NCI-H82 (cell line): Measurements from ENCODE around the gene CSPG4.
"Not testable (repeated sequence)": the region's sequence is repeated elsewhere in the genome, so short reads cannot be mapped to it uniquely, and the experiment has no call there.

Experiments
- DNase-seq: peaks from one replicate; lab custom pipeline; 2025; lab: John Stamatoyannopoulos, UW

The CSPG4 gene

DNA sequence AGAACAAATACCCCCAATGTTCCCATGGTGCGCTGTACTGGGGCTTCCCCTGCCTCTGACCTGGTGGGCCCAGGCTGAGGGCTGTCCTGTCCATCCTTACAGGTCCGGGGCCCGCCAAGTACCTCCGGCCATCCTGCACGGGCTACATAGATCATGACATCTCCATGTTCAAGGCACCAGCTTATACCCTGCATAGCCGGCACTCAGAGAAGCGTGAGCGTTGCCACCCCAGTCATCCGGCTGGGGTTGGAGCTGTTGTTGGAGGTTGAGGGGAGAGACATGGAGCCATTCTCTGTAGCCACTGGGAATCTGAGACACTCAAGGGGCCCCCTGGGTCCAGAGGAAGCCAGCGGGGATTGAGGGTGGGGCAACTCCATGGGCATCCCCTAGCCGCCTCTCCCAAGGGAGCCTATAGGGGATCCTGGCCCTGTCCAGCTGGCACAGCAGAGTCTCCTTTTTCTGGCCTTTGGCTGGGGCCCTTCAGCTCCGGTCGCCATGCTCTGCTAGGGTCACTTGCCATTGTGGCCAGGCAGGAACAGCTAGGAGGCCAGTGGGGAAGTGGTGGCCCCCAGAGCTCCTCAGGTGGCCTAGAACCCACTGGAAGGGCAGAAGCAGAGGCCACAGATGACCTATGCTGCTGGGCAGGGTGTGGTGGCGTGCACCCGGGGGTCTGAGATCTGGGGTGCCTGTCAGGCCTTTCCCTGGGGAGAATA, 12.5 kb upstream of the CSPG4 start:
- DNase-seq, result no peak

GRCh38 chr15:75723847-75724660, 11.4 kb upstream of the CSPG4 start:
- peak; percentile 44 for DNase-seq

GRCh38 chr15:75723171-75723846, 10.7 kb upstream of the CSPG4 start:
- DNase-seq, result no peak

DNA sequence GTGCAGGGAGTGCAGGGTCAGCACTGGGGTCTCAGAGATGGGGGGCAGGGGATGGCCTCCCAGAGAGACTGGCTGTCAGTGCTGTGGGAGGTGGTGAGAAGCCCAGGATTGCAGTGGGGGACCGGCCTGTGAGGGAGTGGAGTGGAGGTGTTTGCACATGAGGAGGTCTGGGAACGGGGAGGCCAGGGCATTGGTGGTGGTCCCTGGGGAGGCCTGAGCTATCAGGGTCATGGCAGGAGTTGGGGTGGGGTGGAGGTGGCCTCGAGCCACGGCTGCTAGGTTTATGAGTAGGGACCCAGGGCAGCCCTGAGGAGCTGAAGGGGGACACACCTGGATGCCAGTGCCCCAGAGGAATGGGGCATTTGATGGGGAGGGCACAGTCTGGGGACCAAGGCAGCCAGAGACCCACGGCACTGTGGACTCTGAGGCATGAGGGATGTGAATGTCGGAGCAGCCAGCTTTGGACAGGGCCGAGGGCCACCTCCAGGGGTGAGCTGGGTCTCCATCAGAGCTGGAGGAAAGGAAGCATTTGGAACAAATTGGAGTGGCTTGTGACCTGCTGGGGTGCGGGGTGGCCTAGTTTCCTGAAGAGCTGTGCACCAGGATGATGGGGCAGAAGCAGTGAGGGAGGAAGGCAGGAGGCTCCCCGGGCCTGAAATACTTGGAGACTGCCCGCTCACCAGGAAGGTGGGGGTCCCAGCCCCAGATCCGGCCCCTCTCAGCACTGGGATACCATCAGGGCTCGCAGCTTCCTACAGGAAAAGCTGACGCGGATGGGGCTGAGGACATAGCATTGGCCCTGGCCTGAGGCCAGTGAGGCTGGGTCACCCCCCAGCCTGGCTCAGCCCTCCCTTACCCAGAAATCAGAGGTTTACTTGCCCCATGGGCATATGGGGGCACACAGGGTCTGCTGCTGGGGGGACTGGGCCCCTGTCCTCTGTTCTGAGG, 9.5 kb upstream of the CSPG4 start:
- no peak for DNase-seq

DNA sequence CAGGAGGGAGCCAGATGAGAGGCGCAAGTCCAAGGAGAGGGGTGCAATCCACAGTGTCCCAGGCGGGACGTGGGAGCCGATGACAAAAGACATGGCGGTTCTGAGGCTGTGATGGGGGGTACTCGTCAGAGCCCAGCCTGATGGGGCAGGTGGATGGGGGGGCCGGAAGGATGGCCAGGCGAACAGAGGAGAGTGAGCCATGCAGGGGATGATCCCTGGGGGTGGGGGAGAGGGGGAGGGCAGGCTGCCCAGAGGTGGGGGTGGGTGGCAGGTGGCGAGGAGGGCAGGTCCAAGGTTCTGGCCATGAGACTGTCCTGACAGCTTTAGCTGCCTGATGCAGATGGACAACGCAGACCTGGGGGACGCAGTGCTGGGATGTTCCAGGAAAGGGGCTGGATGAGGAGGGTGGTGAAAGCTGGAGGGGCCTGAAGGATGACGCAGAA, 8.9 kb upstream of the CSPG4 start:
- peak; percentile 38 for DNase-seq

DNA sequence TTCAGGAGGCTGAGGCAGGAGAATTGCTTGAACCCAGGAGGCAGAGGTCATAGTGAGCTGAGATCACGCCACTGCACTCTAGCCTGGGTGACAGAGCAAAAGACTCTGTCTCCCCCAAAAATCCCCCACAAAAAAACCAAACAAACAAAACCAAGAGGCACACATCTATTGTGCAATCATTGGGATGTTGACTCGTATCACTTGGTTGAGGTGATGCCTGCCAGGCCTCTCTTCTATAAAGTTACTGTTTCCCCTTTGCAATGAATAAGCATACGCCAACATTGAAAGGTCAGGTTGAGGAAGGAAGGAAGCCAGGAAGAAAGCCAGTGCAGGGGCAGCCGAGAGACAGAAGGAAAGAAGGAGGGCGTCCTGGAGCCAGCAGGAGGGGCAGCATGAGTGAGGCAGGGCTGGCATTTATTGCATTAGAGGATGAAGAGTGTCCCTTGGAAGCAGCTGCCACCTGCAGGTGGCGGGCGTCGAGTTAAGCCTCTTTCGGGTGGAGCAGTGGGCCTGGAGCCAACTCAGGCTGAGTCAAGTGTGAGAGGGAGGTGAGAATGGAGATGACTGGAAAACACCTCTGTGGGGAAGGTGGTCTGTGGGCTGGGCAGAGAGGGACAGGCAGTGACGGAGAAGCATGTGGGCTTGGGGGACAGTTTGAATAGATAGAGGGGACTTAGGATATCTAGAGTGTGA, 8.3 kb upstream of the CSPG4 start:
- DNase-seq, result peak; percentile 98

GRCh38 chr15:75720297-75720696, 7.6 kb upstream of the CSPG4 start:
- no peak for DNase-seq

DNA sequence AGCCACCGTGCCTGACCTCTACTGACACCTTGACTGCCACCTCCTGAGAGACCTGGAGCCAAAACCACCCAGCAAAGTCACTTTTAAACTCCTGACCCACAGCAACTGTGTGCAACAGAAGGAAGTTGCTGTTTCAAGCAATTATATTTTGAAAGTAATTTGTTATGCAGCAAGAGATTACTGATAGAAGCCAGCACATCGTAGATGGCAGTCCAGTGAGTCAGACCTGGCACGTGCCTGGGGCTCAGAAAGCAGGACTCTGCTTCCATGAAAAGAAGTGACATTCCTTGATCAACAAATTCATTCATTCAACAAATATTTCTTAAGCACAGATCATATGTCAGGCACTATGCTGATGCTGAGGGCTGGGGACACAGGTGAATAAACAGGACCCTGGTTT, 5.7 kb upstream of the CSPG4 start:
- no peak for DNase-seq

DNA sequence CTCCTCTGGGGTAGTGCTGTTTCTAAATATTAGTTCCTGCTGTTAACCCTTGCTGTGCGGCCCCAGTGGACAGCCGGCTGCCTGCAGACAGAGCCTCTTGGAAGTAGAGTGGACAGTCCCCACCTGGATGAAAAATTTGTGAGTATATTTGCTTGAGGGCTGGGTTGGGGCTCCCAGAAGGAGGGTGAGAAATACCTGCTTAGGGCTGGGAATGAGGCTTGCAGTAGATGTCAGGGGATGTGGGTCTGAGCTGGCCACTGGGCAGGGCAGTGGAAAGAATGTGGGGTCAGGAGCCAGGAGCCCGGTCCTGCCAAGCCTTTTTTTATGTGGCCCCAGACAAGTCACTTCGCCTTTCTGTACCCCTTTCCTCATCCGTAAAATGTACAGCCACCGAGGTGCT, 4.4 kb upstream of the CSPG4 start:
- not testable (repeated sequence) for DNase-seq

GRCh38 chr15:75716249-75716950, 3.8 kb upstream of the CSPG4 start:
- not testable (repeated sequence) for DNase-seq

- not testable (repeated sequence) for DNase-seq
Measured at GRCh38 chr15:75715312-75715832, 2.7 kb upstream of the CSPG4 start.

GRCh38 chr15:75714195-75714594, 1.5 kb upstream of the CSPG4 start:
- no peak for DNase-seq

DNA sequence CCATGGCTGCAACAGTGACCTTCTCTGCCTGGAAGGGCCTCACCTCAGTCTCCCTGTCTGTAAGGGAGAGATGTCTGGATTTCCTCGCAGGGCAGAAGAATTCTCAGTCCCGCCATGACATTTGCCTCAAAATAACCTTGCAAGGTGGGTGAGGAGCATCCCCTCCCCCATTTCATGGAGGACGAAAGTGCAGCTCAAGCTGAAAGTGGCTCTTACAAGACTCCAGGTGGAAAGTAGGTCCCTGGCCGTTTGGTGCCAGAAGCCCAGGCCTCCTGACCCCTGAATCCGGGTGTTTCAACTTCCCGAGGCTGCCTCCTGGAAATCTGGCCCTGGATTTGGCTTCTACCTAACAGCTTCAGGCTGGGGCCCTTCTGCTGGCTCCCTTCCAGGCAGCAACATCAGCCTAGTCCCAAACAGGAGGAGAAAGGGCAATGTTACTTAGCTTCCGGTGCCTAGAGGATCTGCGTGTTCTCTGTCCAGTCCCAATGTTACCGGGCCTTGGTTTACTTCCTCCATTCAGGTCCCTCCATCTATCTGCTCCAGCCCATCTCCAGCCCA, 769 bp upstream of the CSPG4 start:
- peak; percentile 72 for DNase-seq

DNA sequence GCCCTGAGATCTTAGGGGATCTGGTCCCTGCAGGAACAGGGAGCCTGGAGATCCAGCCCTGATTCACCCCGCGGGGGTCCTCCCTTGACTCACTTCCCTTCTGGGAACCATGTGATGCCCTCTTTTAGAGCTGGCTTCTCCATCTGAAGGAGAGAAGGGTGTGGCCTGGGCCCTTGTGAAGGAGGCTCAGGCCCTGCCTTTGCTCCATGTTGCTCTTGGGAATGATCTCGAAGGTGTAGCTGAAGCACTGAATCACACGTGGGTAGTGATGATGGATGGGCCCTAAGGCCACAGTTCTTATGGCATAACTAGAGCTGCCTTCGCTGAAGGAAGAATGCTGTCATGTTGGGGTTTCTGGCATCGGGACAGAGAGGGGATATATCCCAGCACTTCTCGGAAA, 1.2 kb downstream of the CSPG4 start:
- DNase-seq, result not testable (repeated sequence)

GRCh38 chr15:75710874-75711273, 1.8 kb downstream of the CSPG4 start:
- DNase-seq, result not testable (repeated sequence)

- not testable (repeated sequence) for DNase-seq
Measured at GRCh38 chr15:75709458-75709857, 3.2 kb downstream of the CSPG4 start.

DNA sequence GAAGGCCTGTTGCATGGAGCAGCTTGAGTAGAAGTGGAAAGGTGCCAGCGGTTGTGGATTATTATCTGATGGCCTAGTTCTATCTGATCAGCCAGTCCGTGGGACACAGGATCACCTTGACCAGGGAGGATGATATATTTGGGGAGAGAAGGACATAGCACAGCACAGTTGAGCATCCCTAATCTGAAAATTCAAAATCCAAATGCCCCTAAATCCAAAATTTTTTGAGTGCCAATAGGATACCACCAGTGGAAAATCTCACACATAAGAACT, 6.0 kb downstream of the CSPG4 start:
- peak; percentile 15 for DNase-seq

- DNase-seq, result no peak
Measured at GRCh38 chr15:75705854-75706681, 6.6 kb downstream of the CSPG4 start.

GRCh38 chr15:75705375-75705774, 7.3 kb downstream of the CSPG4 start:
- not testable (repeated sequence) for DNase-seq
